BE2C (cell line): ENCODE results near the gene FAM13A.
"Not testable (repeated sequence)": the region's sequence is repeated elsewhere in the genome, so short reads cannot be mapped to it uniquely, and the experiment has no call there.

Experiments
- DNase-seq: peaks from one replicate; pipeline ENCODE4 v3.0.0-alpha.2; 2020
- H3K27me3 ChIP-seq: fragments of 250-450 bp; sonication (Bioruptor Pico); 2 replicates; pipeline ENCODE4 v1.5.1; 2020; ENCODE audit warnings: mild to moderate bottlenecking
- H3K36me3 ChIP-seq: fragments of 250-450 bp; sonication (Bioruptor Pico); 2 replicates; pipeline ENCODE4 v1.5.1; 2020; ENCODE audit warnings: mild to moderate bottlenecking
- H3K4me1 ChIP-seq: fragments of 250-450 bp; sonication (Bioruptor Pico); 2 replicates; pipeline ENCODE4 v1.5.1; 2020
- H3K4me3 ChIP-seq: 2 replicates; pipeline ENCODE4 v1.5.1; 2011; ENCODE audit warnings: low read depth, low read length
- H3K9me3 ChIP-seq: fragments of 250-450 bp; sonication (Bioruptor Pico); 2 replicates; pipeline ENCODE4 v1.5.1; 2020
- CTCF ChIP-seq: IDR thresholded peaks from 2 replicates; pipeline ENCODE4 v1.5.1; 2012; ENCODE audit warnings: mild to moderate bottlenecking, low read depth, low read length

FAM13A gene

GRCh38 chr4:88908521-88908920, 148.5 kb downstream of the FAM13A start:
- Histone ChIP-seq H3K4me1 (no peaks in the 10 kb centered on the region), H3K27me3 (no peaks in the 10 kb centered on the region), H3K9me3 (no peaks in the 10 kb centered on the region), H3K36me3 (peaks cover 6% of the 10 kb centered on the region; the same call in 1 of the 2 replicates), H3K4me3 (no peak overlapping the region)
- TF ChIP-seq CTCF, result no peak
- DNase-seq, result no peak

GRCh38 chr4:88908003-88908402, 149.0 kb downstream of the FAM13A start:
- no peak for DNase-seq
- Histone ChIP-seq H3K36me3 (peaks cover 6% of the 10 kb centered on the region; the same call in 1 of the 2 replicates), H3K4me3 (no peak overlapping the region), H3K4me1 (no peaks in the 10 kb centered on the region), H3K9me3 (no peaks in the 10 kb centered on the region), H3K27me3 (no peaks in the 10 kb centered on the region)
- TF ChIP-seq CTCF, result no peak

GRCh38 chr4:88907478-88907877, 149.5 kb downstream of the FAM13A start:
- DNase-seq, result no peak
- Histone ChIP-seq H3K27me3 (no peaks in the 10 kb centered on the region), H3K9me3 (no peaks in the 10 kb centered on the region), H3K4me1 (no peaks in the 10 kb centered on the region), H3K36me3 (peaks cover 6% of the 10 kb centered on the region; the same call in 1 of the 2 replicates), H3K4me3 (no peak overlapping the region)
- no peak for TF ChIP-seq CTCF

- not testable (repeated sequence) for H3K4me1 ChIP-seq, H3K9me3 ChIP-seq, H3K4me3 ChIP-seq
These were observed 152.7 kb downstream of the FAM13A start for GRCh38 chr4:88904240-88904639.

GRCh38 chr4:88900432-88900831, 156.6 kb downstream of the FAM13A start:
- H3K4me3 ChIP-seq, result no peak overlapping the region
- no peaks in the 10 kb centered on the region for H3K4me1 ChIP-seq
- no peaks in the 10 kb centered on the region for H3K27me3 ChIP-seq
- H3K9me3 ChIP-seq, result no peaks in the 10 kb centered on the region
- peaks cover 6% of the 10 kb centered on the region; the same call in 1 of the 2 replicates for H3K36me3 ChIP-seq
- no peak for TF ChIP-seq CTCF
- DNase-seq, result no peak

More at GRCh38 chr4:88904240-88904639, 152.7 kb downstream of the FAM13A start:
- not testable (repeated sequence) for H3K27me3 ChIP-seq, H3K36me3 ChIP-seq, DNase-seq

GRCh38 chr4:88897752-88898151, 159.2 kb downstream of the FAM13A start:
- Histone ChIP-seq H3K36me3 (no peaks in the 10 kb centered on the region), H3K27me3 (no peaks in the 10 kb centered on the region), H3K9me3 (no peaks in the 10 kb centered on the region), H3K4me3 (no peak overlapping the region), H3K4me1 (no peaks in the 10 kb centered on the region)
- DNase-seq, result no peak
- no peak for TF ChIP-seq CTCF

GRCh38 chr4:88897180-88897579, 159.8 kb downstream of the FAM13A start:
- Histone ChIP-seq H3K4me1 (no peaks in the 10 kb centered on the region), H3K4me3 (no peak overlapping the region), H3K36me3 (no peaks in the 10 kb centered on the region), H3K9me3 (no peaks in the 10 kb centered on the region), H3K27me3 (no peaks in the 10 kb centered on the region)
- no peak for DNase-seq
- TF ChIP-seq CTCF, result no peak
